H9 (cell line): ENCODE results near the gene WDFY1. TPM values are rescaled to one million over a fixed set of nuclear protein-coding genes. Genes with fewer than 3 reads are reported as not detected.

Source experiments
- DNase-seq: peaks from one replicate; pipeline ENCODE4 v3.0.0-alpha.2; 2017
- H2AFZ ChIP-seq: one replicate; pipeline ENCODE4 v1.6.1; 2013; ENCODE audit warnings: mild to moderate bottlenecking, low read length, control low read depth, moderate library complexity
- H2AK5ac ChIP-seq: 2 replicates; pipeline ENCODE4 v1.6.1; 2013; ENCODE audit warnings: low read length, control low read depth, mixed read lengths; ENCODE audit not compliant: insufficient read length
- H2BK120ac ChIP-seq: one replicate; pipeline ENCODE4 v1.6.1; 2013; ENCODE audit warnings: low read depth, mild to moderate bottlenecking, low read length, control low read depth, inconsistent platforms; ENCODE audit not compliant: poor library complexity, severe bottlenecking
- H2BK12ac ChIP-seq: 2 replicates; pipeline ENCODE4 v1.6.1; 2013; ENCODE audit warnings: low read length, control low read depth, mixed read lengths, low read depth; ENCODE audit not compliant: insufficient read length
- H2BK15ac ChIP-seq: 2 replicates; pipeline ENCODE4 v1.6.1; 2013; ENCODE audit warnings: low read depth, low read length, control low read depth
- H2BK20ac ChIP-seq: one replicate; pipeline ENCODE4 v1.6.1; 2013; ENCODE audit warnings: low read depth, mild to moderate bottlenecking, low read length, control low read depth, inconsistent platforms; ENCODE audit not compliant: poor library complexity, severe bottlenecking
- H2BK5ac ChIP-seq: 2 replicates; pipeline ENCODE4 v1.6.1; 2013; ENCODE audit warnings: low read length, control low read depth, mixed read lengths; ENCODE audit not compliant: insufficient read length
- H3K14ac ChIP-seq: 2 replicates; pipeline ENCODE4 v1.6.1; 2013; ENCODE audit warnings: low read length, control low read depth; ENCODE audit not compliant: insufficient read depth
- H3K18ac ChIP-seq: 2 replicates; pipeline ENCODE4 v1.6.1; 2013; ENCODE audit warnings: low read depth, mild to moderate bottlenecking, mixed read lengths, low read length, control low read depth; ENCODE audit not compliant: insufficient read length
- H3K23ac ChIP-seq: 2 replicates; pipeline ENCODE4 v1.6.1; 2013; ENCODE audit warnings: low read length, control low read depth, mixed read lengths, low read depth; ENCODE audit not compliant: insufficient read length
- H3K23me2 ChIP-seq: 2 replicates; pipeline ENCODE4 v1.6.1; 2013; ENCODE audit warnings: low read depth, mild to moderate bottlenecking, mixed read lengths, low read length, control low read depth; ENCODE audit not compliant: insufficient read length, poor library complexity, severe bottlenecking
- H3K27ac ChIP-seq: 2 replicates; pipeline ENCODE4 v1.5.1; 2013; ENCODE audit warnings: low read length, control low read depth, mixed read lengths, low read depth; ENCODE audit not compliant: insufficient read length
- H3K27me3 ChIP-seq: 2 replicates; pipeline ENCODE4 v1.6.1; 2013; ENCODE audit warnings: low read length, control low read depth, inconsistent platforms; ENCODE audit not compliant: insufficient read depth
- H3K4ac ChIP-seq: 2 replicates; pipeline ENCODE4 v1.6.1; 2013; ENCODE audit warnings: low read depth, mild to moderate bottlenecking, control low read depth, inconsistent platforms, low read length, moderate library complexity
- H3K4me1 ChIP-seq: 2 replicates; pipeline ENCODE4 v1.6.1; 2013; ENCODE audit warnings: low read length, control low read depth, inconsistent platforms; ENCODE audit not compliant: insufficient read depth
- H3K4me2 ChIP-seq: 2 replicates; pipeline ENCODE4 v1.6.1; 2013; ENCODE audit warnings: low read length, control low read depth, mixed read lengths; ENCODE audit not compliant: insufficient read length, insufficient read depth
- H3K56ac ChIP-seq: 2 replicates; pipeline ENCODE4 v1.6.1; 2013; ENCODE audit warnings: low read depth, mild to moderate bottlenecking, mixed read lengths, low read length, control low read depth; ENCODE audit not compliant: insufficient read length
- H3K79me1 ChIP-seq: 2 replicates; pipeline ENCODE4 v1.6.1; 2013; ENCODE audit warnings: low read depth, mild to moderate bottlenecking, moderate library complexity, low read length, control low read depth, inconsistent platforms; ENCODE audit not compliant: insufficient read depth, poor library complexity, severe bottlenecking
- H3K79me2 ChIP-seq: 2 replicates; pipeline ENCODE4 v1.6.1; 2013; ENCODE audit warnings: low read length, control low read depth, inconsistent platforms; ENCODE audit not compliant: insufficient read depth
- H3K9ac ChIP-seq: 2 replicates; pipeline ENCODE4 v1.6.1; 2013; ENCODE audit warnings: low read length, control low read depth, mixed read lengths; ENCODE audit not compliant: insufficient read length; ENCODE audit errors: extremely low read depth
- H3K9me3 ChIP-seq: one replicate; pipeline ENCODE4 v1.6.1; 2013; ENCODE audit warnings: low read depth, low read length, inconsistent platforms; ENCODE audit not compliant: control insufficient read depth
- H3T11ph ChIP-seq: one replicate; pipeline ENCODE4 v1.6.1; 2013; ENCODE audit warnings: mild to moderate bottlenecking, low read length, control low read depth, inconsistent platforms
- H4K20me1 ChIP-seq: one replicate; pipeline ENCODE4 v1.6.1; 2013; ENCODE audit not compliant: control insufficient read depth, insufficient read length, insufficient read depth
- H4K5ac ChIP-seq: 2 replicates; pipeline ENCODE4 v1.6.1; 2013; ENCODE audit warnings: low read depth, mild to moderate bottlenecking, mixed read lengths, low read length, control low read depth; ENCODE audit not compliant: insufficient read length
- H4K8ac ChIP-seq: replicated peaks from 2 replicates; pipeline ENCODE4 v1.6.1; 2013; ENCODE audit warnings: low read length, control low read depth, mixed read lengths, low read depth; ENCODE audit not compliant: insufficient read length
- H4K91ac ChIP-seq: 2 replicates; pipeline ENCODE4 v1.6.1; 2013; ENCODE audit warnings: low read depth, mild to moderate bottlenecking, moderate library complexity, mixed read lengths, low read length, control low read depth; ENCODE audit not compliant: insufficient read length
- H3K27ac Mint-ChIP-seq, 3 experiments: 2 replicates in 2 of 3; 3 replicates in 1 of 3; pipeline ENCODE4 v1.8.0; 2020 to 2021; ENCODE audit warnings: mixed read lengths in 3 of 3, mild to moderate bottlenecking in 1 of 3, moderate library complexity in 1 of 3
- H3K27me3 Mint-ChIP-seq: 2 replicates; pipeline ENCODE4 v1.8.0; 2021; ENCODE audit warnings: low read depth, mild to moderate bottlenecking, moderate library complexity, mixed read lengths
- H3K36me3 Mint-ChIP-seq, 3 experiments: 2 replicates in 2 of 3; 3 replicates in 1 of 3; pipeline ENCODE4 v1.8.0; 2020 to 2021; ENCODE audit warnings: low read depth in 3 of 3, mixed read lengths in 3 of 3; ENCODE audit not compliant: insufficient read depth in 1 of 3
- H3K4me1 Mint-ChIP-seq, 2 experiments: 2 replicates each; pipeline ENCODE4 v1.8.0; 2020; ENCODE audit warnings: mixed read lengths in 2 of 2
- H3K4me3 Mint-ChIP-seq, 2 experiments: 2 replicates in 1 of 2; 3 replicates in 1 of 2; pipeline ENCODE4 v1.8.0; 2020 to 2021; ENCODE audit warnings: mild to moderate bottlenecking in 2 of 2, mixed read lengths in 2 of 2, moderate library complexity in 1 of 2
- H3K9me3 Mint-ChIP-seq, 2 experiments: 2 replicates in 1 of 2; 3 replicates in 1 of 2; pipeline ENCODE4 v1.8.0; 2020; ENCODE audit warnings: mild to moderate bottlenecking in 2 of 2, mixed read lengths in 2 of 2, moderate library complexity in 1 of 2
- WGBS: extraction: QIAGEN DNeasy Blood & Tissue Kit; methylation state at CpG from one replicate; pipeline ENCODE4 v1.1.7; 2013; ENCODE audit warnings: missing lambda C conversion rate, low lambda C conversion rate, mixed read lengths; ENCODE audit not compliant: insufficient read length; ENCODE audit errors: extremely low coverage; 5-methylcytosine and 5-hydroxymethylcytosine counted together
- total RNA-seq: library from RNA; stranded (reverse); gene quantifications from 2 replicates; pipeline ENCODE4 v1.2.1, GENCODE V29; 2021
- TF ChIP-seq, protein P1 (sequence below): fragments of 200-600 bp; sonication (generic); conservative IDR thresholded peaks from 3 replicates; pipeline ENCODE4 v1.8.0; 2021; ENCODE audit warnings: antibody characterized with exemption, mild to moderate bottlenecking

Gene WDFY1
- total RNA-seq, 1 experiment from 2014 or later, result 54.1 TPM

DNA sequence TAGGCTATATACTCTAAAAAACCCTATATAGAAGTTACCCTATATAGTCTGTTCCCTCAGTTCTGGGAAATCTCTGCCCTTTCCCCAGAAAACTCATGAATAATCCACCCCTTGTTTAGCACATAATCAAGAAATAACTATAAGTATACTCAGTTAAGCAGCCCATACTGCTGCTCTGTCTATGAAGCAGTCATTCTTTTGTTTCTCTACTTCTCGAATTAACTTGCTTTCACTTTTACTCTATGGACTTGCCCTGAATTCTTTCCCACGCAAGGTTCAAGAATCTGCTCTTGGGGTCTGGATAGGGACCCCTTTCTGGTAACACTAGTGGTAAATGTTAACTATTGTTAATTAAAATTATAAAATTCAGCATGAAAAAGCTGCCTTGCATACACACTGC is 90.4 kb downstream of the WDFY1 start:
- H4K91ac ChIP-seq, result no peak overlapping the region
- no peak overlapping the region for H4K8ac ChIP-seq
- no peaks in the 10 kb centered on the region for H3K4me1 ChIP-seq
- H3K27ac ChIP-seq, result no peak overlapping the region
- Mint-ChIP-seq H3K27me3 (no peaks in the 10 kb centered on the region), H3K27ac (no peak overlapping the region), H3K4me3 (no peak overlapping the region), H3K9me3 (peaks cover 6 to 15% of the 10 kb centered on the region in 2 experiments), H3K36me3 (peaks cover 6 to 15% (median 10%) of the 10 kb centered on the region in 3 experiments), H3K4me1 (peaks cover 5 to 6% of the 10 kb centered on the region in 2 experiments; a peak in 3 of 4 replicates)
- DNase-seq, result no peak
- TF ChIP-seq, protein P1, sequence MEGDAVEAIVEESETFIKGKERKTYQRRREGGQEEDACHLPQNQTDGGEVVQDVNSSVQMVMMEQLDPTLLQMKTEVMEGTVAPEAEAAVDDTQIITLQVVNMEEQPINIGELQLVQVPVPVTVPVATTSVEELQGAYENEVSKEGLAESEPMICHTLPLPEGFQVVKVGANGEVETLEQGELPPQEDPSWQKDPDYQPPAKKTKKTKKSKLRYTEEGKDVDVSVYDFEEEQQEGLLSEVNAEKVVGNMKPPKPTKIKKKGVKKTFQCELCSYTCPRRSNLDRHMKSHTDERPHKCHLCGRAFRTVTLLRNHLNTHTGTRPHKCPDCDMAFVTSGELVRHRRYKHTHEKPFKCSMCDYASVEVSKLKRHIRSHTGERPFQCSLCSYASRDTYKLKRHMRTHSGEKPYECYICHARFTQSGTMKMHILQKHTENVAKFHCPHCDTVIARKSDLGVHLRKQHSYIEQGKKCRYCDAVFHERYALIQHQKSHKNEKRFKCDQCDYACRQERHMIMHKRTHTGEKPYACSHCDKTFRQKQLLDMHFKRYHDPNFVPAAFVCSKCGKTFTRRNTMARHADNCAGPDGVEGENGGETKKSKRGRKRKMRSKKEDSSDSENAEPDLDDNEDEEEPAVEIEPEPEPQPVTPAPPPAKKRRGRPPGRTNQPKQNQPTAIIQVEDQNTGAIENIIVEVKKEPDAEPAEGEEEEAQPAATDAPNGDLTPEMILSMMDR, result no peak
- H3K23ac ChIP-seq, result no peak overlapping the region
- no peak overlapping the region for H2BK12ac ChIP-seq
- no peaks in the 10 kb centered on the region for H4K20me1 ChIP-seq
- H3T11ph ChIP-seq, result no peak overlapping the region
- no peaks in the 10 kb centered on the region for H3K27me3 ChIP-seq
- no peak overlapping the region for H4K5ac ChIP-seq
- no peak overlapping the region for H3K14ac ChIP-seq
- WGBS, result no CpG with 5 or more reads among the region's 2 CpGs
- no peak overlapping the region for H2BK20ac ChIP-seq
- no peak overlapping the region for H2BK120ac ChIP-seq
- no peaks in the 10 kb centered on the region for H3K79me1 ChIP-seq
- peaks cover 2% of the 10 kb centered on the region for H3K9me3 ChIP-seq
- no peaks in the 10 kb centered on the region for H3K23me2 ChIP-seq
- no peak overlapping the region for H3K9ac ChIP-seq
- no peak overlapping the region for H2AFZ ChIP-seq
- no peak overlapping the region for H3K18ac ChIP-seq
- no peak overlapping the region for H3K4me2 ChIP-seq
- H3K56ac ChIP-seq, result no peak overlapping the region
- H2BK5ac ChIP-seq, result no peak overlapping the region
- no peaks in the 10 kb centered on the region for H3K79me2 ChIP-seq
- no peak overlapping the region for H2BK15ac ChIP-seq
- H3K4ac ChIP-seq, result no peak overlapping the region
- no peak overlapping the region for H2AK5ac ChIP-seq
